Upper lobe of right lung (tissue), 1 donor: Measurements from ENCODE around the gene AGR2. TPM values are rescaled to one million over a fixed set of nuclear protein-coding genes. Genes with fewer than 3 reads are reported as not detected.
A peak's percentile ranks its signal among the peaks of the same experiment; 100 is the strongest.
"Not testable (repeated sequence)": the region's sequence is repeated elsewhere in the genome, so short reads cannot be mapped to it uniquely, and the experiment has no call there.

Experiments used
- ATAC-seq: fragments of 200-7000 bp; cut with Tn5 transposase; one replicate; pipeline ENCODE4 v1.9.1; 2020; ENCODE audit warnings: mild to moderate bottlenecking, moderate library complexity
- DNase-seq: peaks from one replicate; pipeline ENCODE4 v3.0.0-alpha.2; 2020
- H3K27ac ChIP-seq: fragments of 200-600 bp; one replicate; pipeline ENCODE4 v1.8.0; 2022
- H3K27me3 ChIP-seq: fragments of 200-600 bp; one replicate; pipeline ENCODE4 v1.8.0; 2022; ENCODE audit warnings: mild to moderate bottlenecking
- H3K36me3 ChIP-seq: fragments of 200-600 bp; one replicate; pipeline ENCODE4 v1.8.0; 2022
- H3K4me1 ChIP-seq: fragments of 200-600 bp; one replicate; pipeline ENCODE4 v1.8.0; 2022
- H3K4me3 ChIP-seq: fragments of 200-600 bp; one replicate; pipeline ENCODE4 v1.8.0; 2022; ENCODE audit warnings: mild to moderate bottlenecking
- H3K9me3 ChIP-seq: fragments of 200-600 bp; one replicate; pipeline ENCODE4 v1.8.0; 2022
- intact Hi-C: fragments of 100-400 bp; cut with DNase I; formaldehyde crosslinking; loops from one replicate; pipeline ENCODE4 v1.11.0; 2022
- total RNA-seq: library from RNA; stranded (reverse); fragmentation: NEBNext Ultra II Directional; extraction: Animal tissue kit (Norgen Biotek cat#: 25700); gene quantifications from one replicate; pipeline ENCODE4 v1.2.1, GENCODE V29; 2021
- TF ChIP-seq, protein P1 (sequence below): fragments of 200-600 bp; IDR thresholded peaks from one replicate; pipeline ENCODE4 v1.8.0; 2022; ENCODE audit warnings: antibody characterized with exemption
- donor health status: DM: no; HTN: yes; CAD: no; lungs with severe emphysema.

The AGR2 gene
- total RNA-seq, 1 donor from 2014 or later = 66.3 TPM

DNA sequence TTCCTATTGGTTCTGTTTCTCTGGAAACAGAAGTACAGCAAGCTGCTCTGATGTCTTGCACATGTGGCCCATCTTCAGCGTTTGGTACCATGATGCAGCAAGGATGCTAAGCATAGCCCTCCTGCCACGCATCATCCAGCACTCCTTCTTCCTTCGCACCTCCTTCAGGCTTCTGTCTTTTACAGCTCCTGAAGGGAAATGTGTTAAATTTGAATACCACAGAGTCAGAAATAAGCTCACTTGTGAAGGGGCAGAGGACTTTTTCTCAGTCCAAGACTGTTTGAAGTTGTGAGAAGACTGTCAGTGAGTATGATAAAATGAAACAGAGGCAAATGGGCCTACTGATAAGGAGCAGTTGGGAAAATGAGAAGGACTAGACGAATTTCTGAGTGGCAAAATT lies 30.5 kb downstream of the AGR2 start:
- no peaks in the 10 kb centered on the region for H3K4me1 ChIP-seq
- DNase-seq (no peak), ATAC-seq (no peak)
- H3K4me3 ChIP-seq = no peak overlapping the region
- no peak overlapping the region for H3K27ac ChIP-seq
- H3K27me3 ChIP-seq = no peaks in the 10 kb centered on the region
- H3K9me3 ChIP-seq = no peaks in the 10 kb centered on the region
- H3K36me3 ChIP-seq = no peaks in the 10 kb centered on the region
- TF ChIP-seq, protein P1, sequence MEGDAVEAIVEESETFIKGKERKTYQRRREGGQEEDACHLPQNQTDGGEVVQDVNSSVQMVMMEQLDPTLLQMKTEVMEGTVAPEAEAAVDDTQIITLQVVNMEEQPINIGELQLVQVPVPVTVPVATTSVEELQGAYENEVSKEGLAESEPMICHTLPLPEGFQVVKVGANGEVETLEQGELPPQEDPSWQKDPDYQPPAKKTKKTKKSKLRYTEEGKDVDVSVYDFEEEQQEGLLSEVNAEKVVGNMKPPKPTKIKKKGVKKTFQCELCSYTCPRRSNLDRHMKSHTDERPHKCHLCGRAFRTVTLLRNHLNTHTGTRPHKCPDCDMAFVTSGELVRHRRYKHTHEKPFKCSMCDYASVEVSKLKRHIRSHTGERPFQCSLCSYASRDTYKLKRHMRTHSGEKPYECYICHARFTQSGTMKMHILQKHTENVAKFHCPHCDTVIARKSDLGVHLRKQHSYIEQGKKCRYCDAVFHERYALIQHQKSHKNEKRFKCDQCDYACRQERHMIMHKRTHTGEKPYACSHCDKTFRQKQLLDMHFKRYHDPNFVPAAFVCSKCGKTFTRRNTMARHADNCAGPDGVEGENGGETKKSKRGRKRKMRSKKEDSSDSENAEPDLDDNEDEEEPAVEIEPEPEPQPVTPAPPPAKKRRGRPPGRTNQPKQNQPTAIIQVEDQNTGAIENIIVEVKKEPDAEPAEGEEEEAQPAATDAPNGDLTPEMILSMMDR = no peak
- intact Hi-C loops = no loop called here

DNA sequence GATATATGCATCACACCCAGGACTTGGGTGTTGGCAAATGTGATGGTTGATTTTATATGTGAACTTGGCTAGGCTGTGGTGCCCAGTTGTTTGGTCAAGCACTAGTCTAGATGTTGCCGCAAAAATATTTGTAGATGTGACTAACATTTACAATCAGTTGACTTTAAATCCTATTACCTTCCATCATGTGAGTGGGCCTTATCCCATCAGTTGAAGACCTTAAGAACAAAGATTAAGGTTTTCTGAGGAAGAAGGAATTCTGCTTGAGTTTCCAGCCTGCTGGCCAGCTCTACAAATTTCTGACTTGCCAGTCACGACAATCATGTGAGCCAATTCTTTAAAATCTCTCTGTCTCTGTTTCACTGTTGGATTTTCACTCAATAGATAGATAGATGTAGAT lies 30.9 kb downstream of the AGR2 start:
- H3K4me1 ChIP-seq = no peaks in the 10 kb centered on the region
- intact Hi-C loops = no loop called here

DNA sequence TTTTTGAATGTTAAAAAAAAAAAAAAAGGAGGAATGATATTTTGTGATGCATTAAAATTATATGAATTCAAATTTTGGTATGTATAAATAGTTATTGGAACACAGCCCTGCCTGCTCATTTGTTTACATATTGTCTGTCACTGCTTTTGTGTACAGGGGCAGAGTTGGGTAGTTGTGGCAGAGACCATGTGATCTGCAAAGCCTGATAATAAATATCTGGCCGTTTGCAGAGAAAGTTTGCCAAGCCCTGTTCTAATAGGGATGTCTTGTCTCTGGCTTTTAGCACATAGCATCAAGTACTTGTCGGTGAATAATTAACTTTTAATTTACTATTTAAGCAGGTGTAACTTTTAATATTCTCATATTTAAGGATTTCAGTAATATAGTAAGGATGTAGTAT lies 31.5 kb downstream of the AGR2 start:
- H3K27ac ChIP-seq = no peak overlapping the region
- H3K4me3 ChIP-seq = no peak overlapping the region
- H3K27me3 ChIP-seq = no peaks in the 10 kb centered on the region
- ATAC-seq (no peak), DNase-seq (no peak)
- no peaks in the 10 kb centered on the region for H3K9me3 ChIP-seq
- no peaks in the 10 kb centered on the region for H3K36me3 ChIP-seq
- H3K4me1 ChIP-seq = no peaks in the 10 kb centered on the region
- TF ChIP-seq, protein P1 = no peak
- intact Hi-C loops = no loop called here

More for the DNA sequence above, 30.9 kb downstream of the AGR2 start:
- H3K27me3 ChIP-seq = no peaks in the 10 kb centered on the region
- DNase-seq (no peak), ATAC-seq (no peak)
- H3K9me3 ChIP-seq = no peaks in the 10 kb centered on the region
- TF ChIP-seq, protein P1 = no peak
- H3K36me3 ChIP-seq = no peaks in the 10 kb centered on the region
- no peak overlapping the region for H3K27ac ChIP-seq
- H3K4me3 ChIP-seq = no peak overlapping the region

DNA sequence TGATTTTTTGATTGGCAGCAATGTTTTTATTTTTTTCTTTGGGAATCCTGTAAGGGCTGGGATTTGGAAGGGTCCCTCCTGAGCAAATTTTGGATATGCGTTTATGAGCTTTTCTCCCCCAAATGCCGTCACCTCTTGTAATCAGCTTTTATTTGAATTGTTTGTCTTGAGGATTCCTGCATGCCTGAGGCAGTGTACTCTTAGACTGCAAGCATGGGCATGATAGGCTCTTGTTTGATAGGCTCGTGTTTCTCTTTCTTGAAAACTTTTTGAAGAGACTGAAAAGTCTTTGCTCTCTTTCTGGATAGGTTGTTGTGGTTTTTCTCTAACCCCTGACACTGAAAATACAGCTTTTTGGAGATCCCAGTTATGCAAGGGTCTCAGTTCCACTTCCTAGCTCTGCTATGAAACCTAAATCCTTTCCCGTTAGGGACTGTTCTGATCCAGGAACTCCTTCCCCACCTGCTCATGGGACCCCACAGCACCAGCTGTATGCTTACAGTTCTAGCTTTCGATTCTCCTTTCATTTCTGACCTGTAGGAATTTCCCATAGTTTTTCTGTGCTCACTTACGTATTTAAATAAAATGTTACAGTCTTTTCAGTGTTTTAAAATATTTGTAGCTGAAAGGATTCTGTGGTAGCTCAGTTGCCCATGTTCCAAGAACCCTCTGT lies 34.0 kb downstream of the AGR2 start:
- Histone ChIP-seq H3K4me1 (no peaks in the 10 kb centered on the region), H3K27ac (peak overlapping the region; percentile 9), H3K4me3 (no peak overlapping the region), H3K36me3 (no peaks in the 10 kb centered on the region), H3K9me3 (no peaks in the 10 kb centered on the region), H3K27me3 (no peaks in the 10 kb centered on the region)
- DNase-seq (no peak), ATAC-seq (peak; percentile 30)
- TF ChIP-seq, protein P1 = no peak
- intact Hi-C loops = no loop called here

DNA sequence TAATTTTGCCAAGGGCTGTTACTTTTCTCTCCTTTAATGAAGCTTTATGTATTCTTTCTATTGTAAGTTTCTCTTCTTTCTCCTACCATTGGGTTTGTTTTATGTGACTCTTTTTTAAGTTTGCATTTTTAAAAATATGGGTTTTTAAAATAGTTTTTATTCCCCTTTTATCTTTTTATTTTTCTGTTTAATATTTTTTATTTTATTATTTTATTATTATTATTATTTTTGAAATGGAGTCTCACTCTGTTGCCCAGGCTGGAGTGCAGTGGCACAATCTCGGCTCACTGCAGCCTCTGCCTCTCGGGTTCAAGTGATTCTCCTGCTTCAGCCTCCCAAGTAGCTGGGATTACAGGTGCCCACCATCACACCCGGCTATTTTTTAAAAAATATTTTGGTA lies 34.8 kb downstream of the AGR2 start:
- ATAC-seq, DNase-seq, H3K9me3 ChIP-seq, intact Hi-C loops, H3K4me3 ChIP-seq, H3K4me1 ChIP-seq, H3K27me3 ChIP-seq, H3K36me3 ChIP-seq, H3K27ac ChIP-seq: not testable (repeated sequence)

DNA sequence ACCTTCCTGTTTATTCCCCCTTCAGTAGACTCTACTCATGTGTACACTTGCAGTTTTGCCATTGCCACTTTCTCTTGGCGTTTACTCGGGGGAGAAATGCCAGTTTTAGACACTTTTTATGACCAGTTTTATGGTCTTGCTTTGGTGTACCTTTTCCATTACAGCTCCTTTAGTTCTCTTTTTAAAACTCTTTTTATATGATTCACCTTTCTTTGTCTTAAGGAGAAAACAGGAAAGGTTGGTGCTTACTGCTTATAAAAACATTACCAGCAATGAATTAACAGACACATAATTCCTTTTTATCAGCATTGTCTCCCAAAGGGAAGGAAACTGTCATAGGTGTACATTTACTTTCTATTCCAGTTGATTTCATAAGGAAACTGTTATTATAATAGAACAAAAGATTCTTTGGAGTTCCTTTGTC lies 39.4 kb downstream of the AGR2 start:
- no peak overlapping the region for H3K4me3 ChIP-seq
- ATAC-seq = no peak
- no peaks in the 10 kb centered on the region for H3K36me3 ChIP-seq
- H3K4me1 ChIP-seq = no peaks in the 10 kb centered on the region
- no peak for DNase-seq
- H3K27ac ChIP-seq = no peak overlapping the region
- H3K9me3 ChIP-seq = no peaks in the 10 kb centered on the region
- H3K27me3 ChIP-seq = no peaks in the 10 kb centered on the region
- intact Hi-C loops = no loop called here
- TF ChIP-seq, protein P1 = no peak
